Epithelial cell of esophagus (primary cell): ENCODE data around the gene EPB41L1.

Experiments
- DNase-seq: peaks from one replicate; pipeline ENCODE4 v3.0.0; 2010; ENCODE audit warnings: low read depth
- H3K4me3 ChIP-seq: 2 replicates; pipeline ENCODE4 v1.5.1; 2011; ENCODE audit warnings: mild to moderate bottlenecking, low read length, control low read depth
- CTCF ChIP-seq: IDR thresholded peaks from 2 replicates; pipeline ENCODE4 v1.5.1; 2011; ENCODE audit warnings: low read depth, mild to moderate bottlenecking, low read length, control low read depth, inconsistent platforms; ENCODE audit not compliant: insufficient read depth; ENCODE audit errors: missing control alignments

EPB41L1 gene

GRCh38 chr20:36279776-36280175 lies 125.2 kb downstream of the EPB41L1 start:
- H3K4me3 ChIP-seq = no peak overlapping the region
- TF ChIP-seq CTCF = no peak
- no peak for DNase-seq

GRCh38 chr20:36281785-36282380 lies 127.3 kb downstream of the EPB41L1 start:
- no peak for TF ChIP-seq CTCF
- no peak for DNase-seq

More at GRCh38 chr20:36281785-36282380, 127.3 kb downstream of the EPB41L1 start:
- H3K4me3 ChIP-seq = no peak overlapping the region
